Right renal pelvis (tissue), 4 donors: ENCODE results near the gene PRDM16. TPM values are rescaled to one million over a fixed set of nuclear protein-coding genes. Genes with fewer than 3 reads are reported as not detected.

Source experiments
- DNase-seq, 4 donors: peaks; one replicate each; pipeline ENCODE4 v3.0.0-alpha.2; 2013; ENCODE audit warnings: low read depth in 4 of 4, low spot score in 3 of 4, missing footprints in 1 of 4
- polyA plus RNA-seq, 4 donors: library from polyadenylated mRNA; unstranded; fragments of 120-200 nt; gene quantifications; one replicate each; pipeline ENCODE4 v1.2.1, GENCODE V29; 2013; ENCODE audit not compliant: insufficient read length in 4 of 4

PRDM16 gene
- polyA plus RNA-seq, 4 donors = 6.0 to 8.1 (median 7.0) TPM

- DNase-seq = no peak
These were observed 269.7 kb downstream of the PRDM16 start for GRCh38 chr1:3338725-3339070.

- no peak for DNase-seq
These were observed 270.9 kb downstream of the PRDM16 start for GRCh38 chr1:3339856-3340255.

GRCh38 chr1:3340548-3341235 is 271.7 kb downstream of the PRDM16 start:
- no peak for DNase-seq

GRCh38 chr1:3341236-3341994 is 272.4 kb downstream of the PRDM16 start:
- DNase-seq = no peak

GRCh38 chr1:3342960-3343359 is 274.0 kb downstream of the PRDM16 start:
- no peak for DNase-seq

- DNase-seq = no peak
These were observed 275.4 kb downstream of the PRDM16 start for GRCh38 chr1:3344395-3344794.

GRCh38 chr1:3345792-3346191 is 276.8 kb downstream of the PRDM16 start:
- DNase-seq = no peak

GRCh38 chr1:3346478-3346877 is 277.5 kb downstream of the PRDM16 start:
- no peak for DNase-seq

- DNase-seq = no peak
These were observed 278.4 kb downstream of the PRDM16 start for GRCh38 chr1:3347257-3348020.

GRCh38 chr1:3348196-3348865 is 279.3 kb downstream of the PRDM16 start:
- DNase-seq = no peak

GRCh38 chr1:3349161-3349967 is 280.4 kb downstream of the PRDM16 start:
- DNase-seq = no peak

- DNase-seq = no peak
These were observed 280.9 kb downstream of the PRDM16 start for GRCh38 chr1:3349968-3350299.

- DNase-seq = no peak
These were observed 281.7 kb downstream of the PRDM16 start for GRCh38 chr1:3350506-3351261.

GRCh38 chr1:3351449-3352298 is 282.7 kb downstream of the PRDM16 start:
- DNase-seq = no peak

GRCh38 chr1:3352299-3352951 is 283.4 kb downstream of the PRDM16 start:
- DNase-seq = peak in 3 of 4 donors; percentile 34 to 57 (median 51)

GRCh38 chr1:3352952-3353331 is 283.9 kb downstream of the PRDM16 start:
- DNase-seq = peak; percentile 59 to 88 (median 75)

GRCh38 chr1:3353876-3354275 is 284.9 kb downstream of the PRDM16 start:
- no peak for DNase-seq

GRCh38 chr1:3355089-3355488 is 286.1 kb downstream of the PRDM16 start:
- DNase-seq = no peak
